Common myeloid progenitor, CD34-positive (primary cell): ENCODE measurements around the gene ROR1.

ENCODE experiments used
- CTCF ChIA-PET: fragments of 350-600 bp; sonication (Branson Sonifier 250); formaldehyde crosslinking; loops from one replicate; lab custom pipeline; 2021; ENCODE audit warnings: antibody characterized with exemption; lab: Charles Lee
- POLR2A ChIA-PET: fragments of 350-600 bp; sonication (Branson Sonifier 250); formaldehyde crosslinking; loops from one replicate; lab custom pipeline; 2021; ENCODE audit warnings: antibody characterized with exemption; lab: Charles Lee
- DNase-seq, 3 donors: peaks; one replicate each; pipeline versions ENCODE4 v3.0.0 to v3.0.0-alpha.2; 2013
- H3K27ac ChIP-seq, 2 experiments: 1 replicate in 1 of 2; 2 replicates in 1 of 2; pipeline ENCODE4 v1.7.0; 2013; ENCODE audit warnings: inconsistent platforms in 2 of 2, low read length in 2 of 2, mild to moderate bottlenecking in 2 of 2, low read depth in 1 of 2, moderate library complexity in 1 of 2; ENCODE audit not compliant: severe bottlenecking in 2 of 2, insufficient read depth in 1 of 2, poor library complexity in 1 of 2
- H3K27me3 ChIP-seq, 5 experiments: replicated peaks in 2 of 5; 1 replicate in 3 of 5; 2 replicates in 2 of 5; pipeline versions ENCODE4 v1.6.1 to v1.7.0; 2013; ENCODE audit warnings: low read length in 4 of 5, mild to moderate bottlenecking in 2 of 5, moderate library complexity in 2 of 5, inconsistent platforms in 1 of 5; ENCODE audit not compliant: insufficient read depth in 5 of 5, control insufficient read depth in 4 of 5
- H3K36me3 ChIP-seq, 4 experiments: 1 replicate in 2 of 4; 2 replicates in 2 of 4; pipeline versions ENCODE4 v1.6.1 to v1.7.0; 2013; ENCODE audit warnings: low read length in 3 of 4, control low read depth in 1 of 4, mild to moderate bottlenecking in 1 of 4; ENCODE audit not compliant: control insufficient read depth in 4 of 4, insufficient read depth in 4 of 4
- H3K4me1 ChIP-seq, 4 experiments: 1 replicate in 3 of 4; 2 replicates in 1 of 4; pipeline versions ENCODE4 v1.6.1 to v1.7.1; 2013; ENCODE audit warnings: low read length in 3 of 4, mild to moderate bottlenecking in 3 of 4, control low read depth in 1 of 4, inconsistent platforms in 1 of 4, moderate library complexity in 1 of 4; ENCODE audit not compliant: control insufficient read depth in 4 of 4, insufficient read depth in 4 of 4; ENCODE audit errors: control extremely low read depth in 1 of 4
- H3K4me3 ChIP-seq, 7 experiments: 1 replicate in 4 of 7; 2 replicates in 3 of 7; pipeline versions ENCODE4 v1.5.1 to v1.7.0; 2013; ENCODE audit warnings: mild to moderate bottlenecking in 7 of 7, low read length in 6 of 7, moderate library complexity in 6 of 7, inconsistent platforms in 2 of 7, low read depth in 2 of 7, control low read depth in 1 of 7; ENCODE audit not compliant: insufficient read depth in 4 of 7, control insufficient read depth in 1 of 7; ENCODE audit errors: extremely low read depth in 1 of 7
- H3K9me3 ChIP-seq, 5 experiments: 1 replicate in 4 of 5; 2 replicates in 1 of 5; pipeline versions ENCODE4 v1.6.1 to v1.7.1; 2013; ENCODE audit warnings: low read length in 4 of 5, mild to moderate bottlenecking in 2 of 5, inconsistent platforms in 1 of 5, low read depth in 1 of 5, moderate library complexity in 1 of 5; ENCODE audit not compliant: control insufficient read depth in 4 of 5, insufficient read depth in 2 of 5; ENCODE audit errors: control extremely low read depth in 1 of 5
- WGBS: methylation state at CpG from one replicate; pipeline ENCODE4 v1.1.5; 2013; ENCODE audit not compliant: insufficient coverage; 5-methylcytosine and 5-hydroxymethylcytosine counted together

Gene ROR1

DNA sequence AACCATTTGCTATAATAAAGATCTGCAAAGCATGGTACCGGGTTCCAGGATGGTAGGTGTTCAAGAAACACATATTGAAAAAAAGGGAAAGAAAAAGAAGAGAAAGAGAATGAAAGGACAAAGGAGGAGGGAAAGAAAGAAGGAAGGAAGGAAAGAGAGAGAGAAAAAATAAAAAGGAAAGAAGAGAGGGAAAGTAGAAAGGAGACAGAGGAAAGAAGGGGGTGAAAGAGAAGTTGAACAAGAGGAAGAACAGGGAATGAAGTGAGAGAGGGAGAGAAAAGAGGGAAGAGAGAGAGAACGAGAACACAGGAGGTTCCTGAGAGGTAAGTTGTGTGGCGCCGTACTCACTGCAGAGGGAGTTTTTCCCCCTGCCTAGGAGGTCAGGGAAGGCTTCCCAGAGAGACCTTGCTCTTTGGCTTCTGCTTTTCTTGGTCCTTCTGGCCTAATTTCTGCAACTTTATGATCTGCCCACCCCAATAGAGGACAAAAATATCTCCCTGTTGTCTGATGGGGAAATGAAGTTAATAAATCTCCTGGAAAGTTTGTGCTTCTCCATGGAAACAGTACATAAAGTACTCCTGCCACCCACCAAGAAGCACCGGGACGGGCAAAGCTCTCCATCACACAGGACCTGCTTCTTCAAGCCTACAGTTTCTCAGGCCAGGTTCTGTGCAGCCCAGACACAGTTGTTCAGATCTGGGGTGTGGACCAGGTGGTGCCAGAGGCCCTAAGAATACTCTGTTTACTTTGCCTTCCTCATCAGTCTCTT lies 124.8 kb downstream of the ROR1 start:
- Histone ChIP-seq H3K27me3 (peaks cover 0 to 3% (median 0%) of the 10 kb centered on the region in 5 experiments), H3K36me3 (no peaks in the 10 kb centered on the region), H3K4me3 (no peak overlapping the region), H3K9me3 (no peaks in the 10 kb centered on the region), H3K4me1 (no peaks in the 10 kb centered on the region), H3K27ac (no peak overlapping the region)
- ChIA-PET CTCF (no interaction called here), POLR2A (no interaction called here)
- no peak for DNase-seq
- 90% methylated on average over 6 of the region's 6 CpGs for WGBS

GRCh38 chr1:63901094-63901493 lies 127.3 kb downstream of the ROR1 start:
- CTCF ChIA-PET = interaction anchor here (1.1 to 1.7 kb wide), 2 partner anchors 8 to 13 kb away, joined by 3 to 4 read pairs; no protein-coding TSS in a partner anchor

DNA sequence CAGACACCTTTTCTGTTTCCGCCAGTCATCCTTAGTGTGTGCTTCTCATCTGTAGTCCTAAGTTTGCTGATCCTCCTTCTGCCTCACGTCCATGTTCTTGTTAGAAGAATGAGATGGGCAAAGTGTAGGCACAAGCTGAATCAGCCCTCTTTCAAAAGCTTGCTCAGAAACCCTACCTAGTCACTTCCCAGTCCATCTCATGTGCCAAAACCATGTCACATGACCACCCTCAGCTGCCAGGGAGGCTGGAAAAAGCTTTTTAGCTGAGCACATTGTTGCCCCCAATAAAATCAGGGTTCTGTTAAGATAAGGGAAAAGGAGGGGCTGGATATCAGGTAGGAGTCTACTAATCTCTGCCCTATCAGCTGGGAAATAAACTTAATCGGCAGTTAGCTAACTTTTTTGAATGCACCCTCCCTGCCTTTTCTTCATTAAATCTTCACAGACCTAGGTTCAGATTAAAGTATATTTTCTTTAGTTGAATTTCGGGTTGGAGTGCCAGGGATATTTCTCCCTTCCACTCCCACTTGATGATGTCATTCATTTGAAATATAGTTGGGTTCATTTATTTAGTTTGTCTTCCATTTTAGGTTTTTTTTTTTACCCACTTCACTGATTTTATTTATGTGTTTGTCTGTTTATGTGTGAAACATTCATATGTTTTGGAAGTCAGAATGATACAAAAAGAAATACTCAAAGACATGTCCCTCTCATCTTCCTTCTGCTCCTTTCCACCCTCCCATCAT lies 129.2 kb downstream of the ROR1 start:
- CTCF ChIA-PET = interaction anchor here (1.7 kb wide), 1 partner anchor 11 kb away, joined by 4 read pairs; no protein-coding TSS in a partner anchor
- POLR2A ChIA-PET = no interaction called here
- Histone ChIP-seq H3K27me3 (no peaks in the 10 kb centered on the region), H3K4me1 (no peaks in the 10 kb centered on the region), H3K4me3 (no peak overlapping the region), H3K36me3 (no peaks in the 10 kb centered on the region), H3K27ac (no peak overlapping the region), H3K9me3 (no peaks in the 10 kb centered on the region)
- no CpG with 5 or more reads among the region's 4 CpGs for WGBS
- no peak for DNase-seq

More at GRCh38 chr1:63901094-63901493, 127.3 kb downstream of the ROR1 start:
- H3K36me3 ChIP-seq = no peaks in the 10 kb centered on the region
- H3K27me3 ChIP-seq = no peaks in the 10 kb centered on the region
- no peaks in the 10 kb centered on the region for H3K4me1 ChIP-seq
- H3K4me3 ChIP-seq = no peak overlapping the region
- H3K9me3 ChIP-seq = no peaks in the 10 kb centered on the region
- POLR2A ChIA-PET = no interaction called here
- DNase-seq = no peak
- no peak overlapping the region for H3K27ac ChIP-seq
- 93% methylated on average over 4 of the region's 6 CpGs for WGBS

DNA sequence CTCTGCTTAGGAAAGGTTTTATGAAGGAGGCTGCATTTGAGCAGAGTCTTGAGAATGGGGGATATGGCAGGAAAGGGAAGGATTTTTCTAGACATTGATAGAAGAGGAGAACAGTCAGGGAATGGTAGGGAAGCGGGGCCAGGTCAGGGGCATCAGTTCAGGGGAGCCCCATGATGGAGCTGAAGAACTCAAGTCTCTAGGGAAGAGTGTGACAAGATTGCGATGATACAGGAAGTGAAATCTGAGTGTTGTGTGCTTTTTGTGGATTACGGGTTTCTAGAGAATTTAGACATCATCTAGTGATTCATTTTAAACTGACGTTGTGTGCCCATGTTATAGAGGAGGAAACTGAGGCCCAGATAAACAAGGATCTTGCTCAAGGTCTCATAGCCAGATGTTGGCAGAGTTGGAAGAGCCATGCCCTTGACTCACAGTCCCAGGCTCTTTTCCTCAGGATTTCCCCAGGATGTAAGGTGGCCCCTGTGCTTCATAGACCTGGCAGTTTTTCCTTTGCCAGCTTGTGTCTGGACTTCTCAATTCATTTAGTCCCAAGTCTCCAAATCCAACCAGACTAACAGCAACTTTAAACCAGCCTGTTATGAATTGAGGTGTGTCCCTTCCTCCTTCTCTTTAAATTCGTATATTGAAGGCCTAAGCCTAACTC lies 130.3 kb downstream of the ROR1 start:
- H3K9me3 ChIP-seq = no peaks in the 10 kb centered on the region
- WGBS = 88% methylated on average over 4 of the region's 5 CpGs

GRCh38 chr1:63904826-63905225 lies 131.0 kb downstream of the ROR1 start:
- Histone ChIP-seq H3K27ac (no peak overlapping the region), H3K27me3 (no peaks in the 10 kb centered on the region), H3K9me3 (no peaks in the 10 kb centered on the region), H3K4me1 (no peaks in the 10 kb centered on the region), H3K4me3 (no peak overlapping the region), H3K36me3 (no peaks in the 10 kb centered on the region)
- whole genome bisulfite sequencing = 100% methylated on average over 2 of the region's 2 CpGs
- no peak for DNase-seq
- CTCF ChIA-PET = interaction anchor here (1.3 kb wide), 1 partner anchor 14 kb away, joined by 4 read pairs; no protein-coding TSS in a partner anchor
- POLR2A ChIA-PET = interaction anchor here (0.6 kb wide), 2 partner anchors 40 to 207 kb away, joined by 3 to 5 read pairs; no protein-coding TSS in a partner anchor

More for the DNA sequence above, 130.3 kb downstream of the ROR1 start:
- POLR2A ChIA-PET = interaction anchor here (0.6 kb wide), 1 partner anchor 206 kb away, joined by 3 read pairs; no protein-coding TSS in a partner anchor
- Histone ChIP-seq H3K4me1 (no peaks in the 10 kb centered on the region), H3K36me3 (no peaks in the 10 kb centered on the region), H3K27ac (no peak overlapping the region), H3K27me3 (no peaks in the 10 kb centered on the region), H3K4me3 (no peak overlapping the region)
- no peak for DNase-seq
- CTCF ChIA-PET = no interaction called here

DNA sequence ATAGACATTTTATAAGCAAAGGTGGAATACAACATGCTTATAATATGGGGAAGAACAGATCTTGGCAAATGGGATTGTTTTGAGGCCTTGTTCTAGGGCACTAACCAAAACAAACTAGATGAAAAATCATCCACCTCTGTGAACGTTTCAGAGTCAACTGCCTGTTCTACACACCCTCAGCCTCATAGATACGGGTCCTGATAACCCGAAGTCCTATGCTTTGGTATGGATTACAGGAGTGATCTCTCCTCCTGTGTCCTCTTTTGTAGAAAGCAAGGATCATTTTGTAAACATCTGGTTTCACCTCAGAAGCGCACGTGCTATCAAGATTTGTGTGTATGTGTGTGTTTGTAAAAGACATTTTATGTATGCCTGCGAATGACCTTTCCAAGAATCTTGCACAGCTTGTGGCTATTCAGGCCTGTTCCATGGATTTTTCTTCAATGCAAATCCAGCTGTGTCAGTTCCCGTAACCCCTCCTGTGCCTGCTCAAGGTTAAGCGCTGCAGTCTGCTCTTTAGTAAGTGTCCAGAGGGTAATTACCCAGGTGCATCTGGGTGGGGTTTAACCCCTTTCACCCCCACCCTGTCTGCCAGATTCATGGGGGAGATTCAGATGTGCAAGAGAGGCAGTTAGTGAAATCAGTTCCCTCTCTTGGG lies 132.4 kb downstream of the ROR1 start:
- H3K4me3 ChIP-seq = no peak overlapping the region
- no peak for DNase-seq
- ChIA-PET POLR2A (no interaction called here), CTCF (interaction anchor here (1.3 kb wide), 1 partner anchor 12 kb away, joined by 4 read pairs; no protein-coding TSS in a partner anchor)
- no peaks in the 10 kb centered on the region for H3K9me3 ChIP-seq
- no peaks in the 10 kb centered on the region for H3K27me3 ChIP-seq
- H3K27ac ChIP-seq = no peak overlapping the region
- no peaks in the 10 kb centered on the region for H3K4me1 ChIP-seq
- 100% methylated on average over 5 of the region's 8 CpGs for WGBS
- no peaks in the 10 kb centered on the region for H3K36me3 ChIP-seq
